ENCODE results near the gene PRR35. TPM values are rescaled to one million over a fixed set of nuclear protein-coding genes. Genes with fewer than 3 reads are reported as not detected.

PRR35 gene
- total RNA-seq, 4 donors from 2014 or later: not detected

GRCh38 chr16:588889-589657 lies 28.9 kb downstream of the PRR35 start:
- Histone ChIP-seq H3K27ac (peak overlapping the region; percentile 96 to 99 (median 98)), H3K9me3 (no peaks in the 10 kb centered on the region), H3K4me1 (peaks cover 56 to 61% of the 10 kb centered on the region in 2 donors), H3K4me3 (peak overlapping the region; percentile 85 to 94 (median 89)), H3K36me3 (no peaks in the 10 kb centered on the region), H3K27me3 (no peaks in the 10 kb centered on the region)
- TF ChIP-seq CTCF (IDR thresholded peaks at IDR 0.05 in 4 of 5, conservative IDR thresholded peaks at IDR 0.05 in 1 of 5): peak in 2 of 5 experiments; percentile 8 to 13
- TF ChIP-seq POLR2A (IDR thresholded peaks at IDR 0.05): peak; percentile 96 to 97
- peak; percentile 96 for DNase-seq
- in situ Hi-C loops (cut with MboI; ENCODE audit: low sequenced_read_pairs in 4 of 4): no loop called here
- peak; percentile 72 to 78 for ATAC-seq
- intact Hi-C loops (cut with DNase I; ENCODE audit: low total_unique reads): loop anchor here (1.0 kb wide), 3 partner anchors 48 to 164 kb away; partner anchors contain the start of gene RAB11FIP3

- peaks cover 61 to 66% of the 10 kb centered on the region in 2 donors for H3K4me1 ChIP-seq
- intact Hi-C loops (cut with DNase I; ENCODE audit: low total_unique reads): loop anchor here (1.0 kb wide), 4 partner anchors 48 to 164 kb away; partner anchors contain the start of gene RAB11FIP3
- DNase-seq: peak; percentile 99
Measured at GRCh38 chr16:589658-590187, 29.5 kb downstream of the PRR35 start, which contains the start of gene RAB40C. TSS of gene RAB40C (plus strand) at chr16:590066. CDS start at chr16:590292, 226 bp downstream.

GRCh38 chr16:590188-590814 lies 30.1 kb downstream of the PRR35 start:
- DNase-seq: no peak
- ATAC-seq: peak in 1 of 2 donors; percentile 3
- Histone ChIP-seq H3K27ac (peak overlapping the region; percentile 87 to 97 (median 95)), H3K36me3 (no peaks in the 10 kb centered on the region), H3K4me3 (peak overlapping the region; percentile 66 to 91 (median 80)), H3K27me3 (no peaks in the 10 kb centered on the region), H3K9me3 (no peaks in the 10 kb centered on the region), H3K4me1 (peaks cover 67 to 69% of the 10 kb centered on the region in 2 donors)
- in situ Hi-C loops (cut with MboI; ENCODE audit: low sequenced_read_pairs in 4 of 4) (no loop called here), intact Hi-C loops (cut with DNase I; ENCODE audit: low total_unique reads) (loop anchor here (1.0 kb wide), 1 partner anchor 70 kb away; no protein-coding TSS in a partner anchor)
- TF ChIP-seq POLR2A (IDR thresholded peaks at IDR 0.05) (peak; percentile 82 to 85), CTCF (IDR thresholded peaks at IDR 0.05 in 4 of 5, conservative IDR thresholded peaks at IDR 0.05 in 1 of 5) (no peak)

More at GRCh38 chr16:589658-590187, 29.5 kb downstream of the PRR35 start, which contains the start of gene RAB40C:
- TF ChIP-seq POLR2A (IDR thresholded peaks at IDR 0.05) (no peak), CTCF (IDR thresholded peaks at IDR 0.05 in 4 of 5, conservative IDR thresholded peaks at IDR 0.05 in 1 of 5) (no peak)
- Histone ChIP-seq H3K4me3 (peak within 1 kb of the TSS; percentile 89 to 94 (median 90)), H3K27me3 (no peaks in the 10 kb centered on the region), H3K36me3 (no peaks in the 10 kb centered on the region), H3K9me3 (no peaks in the 10 kb centered on the region), H3K27ac (peak within 1 kb of the TSS; percentile 96 to 99 (median 98))
- in situ Hi-C loops (cut with MboI; ENCODE audit: low sequenced_read_pairs in 4 of 4): no loop called here
- peak; percentile 60 to 72 for ATAC-seq

- Histone ChIP-seq H3K9me3 (no peaks in the 10 kb centered on the region), H3K4me1 (peaks cover 68 to 71% of the 10 kb centered on the region in 2 donors), H3K4me3 (peak overlapping the region; percentile 66 to 91 (median 80)), H3K36me3 (no peaks in the 10 kb centered on the region), H3K27me3 (no peaks in the 10 kb centered on the region), H3K27ac (peak overlapping the region; percentile 87 to 97 (median 95))
- TF ChIP-seq POLR2A (IDR thresholded peaks at IDR 0.05) (no peak), CTCF (IDR thresholded peaks at IDR 0.05 in 4 of 5, conservative IDR thresholded peaks at IDR 0.05 in 1 of 5) (no peak)
- no peak for ATAC-seq
- intact Hi-C loops (cut with DNase I; ENCODE audit: low total_unique reads) (loop anchor here (1.0 kb wide), 1 partner anchor 69 kb away; no protein-coding TSS in a partner anchor), in situ Hi-C loops (cut with MboI; ENCODE audit: low sequenced_read_pairs in 4 of 4) (no loop called here)
- no peak for DNase-seq
Measured at GRCh38 chr16:590815-591200, 30.6 kb downstream of the PRR35 start.

Measured in gastrocnemius medialis (tissue), 4 donors.